Right kidney (tissue), 1 donor: ENCODE measurements around the gene SOX18.

Experiments used
- DNase-seq: peaks from one replicate; pipeline ENCODE4 v3.0.0-alpha.2; 2016

Gene SOX18

DNA sequence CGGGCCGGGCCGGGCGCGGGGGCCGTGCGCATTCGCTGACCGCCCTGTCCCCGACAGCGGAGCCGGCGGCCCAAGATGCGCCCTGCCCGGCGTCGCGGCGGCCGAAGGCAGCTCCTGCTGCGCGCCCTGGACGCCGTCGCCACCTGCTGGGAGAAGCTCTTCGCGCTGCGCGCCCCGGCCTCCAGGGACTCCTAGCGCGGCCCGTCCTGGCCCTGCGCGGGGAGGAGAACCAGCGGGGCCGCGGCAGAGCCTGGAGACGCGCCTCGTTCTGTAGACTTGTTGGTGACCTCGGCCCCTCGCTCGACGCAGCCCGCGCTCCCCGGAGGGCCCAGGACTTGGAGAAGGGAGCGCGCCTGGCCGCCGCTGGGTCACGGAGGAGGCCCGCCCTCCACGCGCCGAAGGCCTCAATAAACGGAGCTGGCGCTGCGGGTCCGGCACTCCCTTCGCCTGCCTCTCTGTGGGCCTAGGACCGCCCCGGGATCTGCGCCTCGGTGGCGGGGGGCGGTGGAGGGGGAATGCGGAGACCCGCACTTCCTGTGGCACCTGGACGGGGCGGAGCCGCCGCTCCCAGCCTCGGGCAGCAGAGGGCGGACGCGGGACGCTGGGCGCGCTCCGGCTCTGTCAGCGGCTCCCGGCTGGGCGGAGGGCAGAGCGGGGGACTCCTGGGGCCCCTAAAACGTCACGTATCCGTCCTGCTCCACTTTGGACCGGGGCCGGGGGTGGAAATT is 10.7 kb downstream of the SOX18 start:
- DNase-seq = peak; percentile 89

DNA sequence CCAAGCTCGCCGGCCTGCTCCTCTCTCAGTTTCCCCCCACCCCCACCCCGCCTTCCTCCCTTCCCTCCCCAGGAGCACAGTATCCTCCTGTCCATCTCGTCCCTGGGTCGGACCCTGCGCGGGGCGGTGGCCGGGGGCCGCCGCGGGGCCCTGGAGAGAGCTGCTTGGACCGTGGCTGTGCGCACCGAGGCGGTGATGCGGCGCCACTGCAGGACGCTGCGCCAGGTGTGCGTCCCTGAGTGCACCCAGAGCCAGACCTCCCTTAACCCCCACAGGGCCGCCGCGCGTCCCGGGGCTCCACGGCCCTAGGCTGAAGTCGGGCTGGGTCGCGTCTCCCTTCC is 11.2 kb downstream of the SOX18 start:
- DNase-seq = no peak

DNA sequence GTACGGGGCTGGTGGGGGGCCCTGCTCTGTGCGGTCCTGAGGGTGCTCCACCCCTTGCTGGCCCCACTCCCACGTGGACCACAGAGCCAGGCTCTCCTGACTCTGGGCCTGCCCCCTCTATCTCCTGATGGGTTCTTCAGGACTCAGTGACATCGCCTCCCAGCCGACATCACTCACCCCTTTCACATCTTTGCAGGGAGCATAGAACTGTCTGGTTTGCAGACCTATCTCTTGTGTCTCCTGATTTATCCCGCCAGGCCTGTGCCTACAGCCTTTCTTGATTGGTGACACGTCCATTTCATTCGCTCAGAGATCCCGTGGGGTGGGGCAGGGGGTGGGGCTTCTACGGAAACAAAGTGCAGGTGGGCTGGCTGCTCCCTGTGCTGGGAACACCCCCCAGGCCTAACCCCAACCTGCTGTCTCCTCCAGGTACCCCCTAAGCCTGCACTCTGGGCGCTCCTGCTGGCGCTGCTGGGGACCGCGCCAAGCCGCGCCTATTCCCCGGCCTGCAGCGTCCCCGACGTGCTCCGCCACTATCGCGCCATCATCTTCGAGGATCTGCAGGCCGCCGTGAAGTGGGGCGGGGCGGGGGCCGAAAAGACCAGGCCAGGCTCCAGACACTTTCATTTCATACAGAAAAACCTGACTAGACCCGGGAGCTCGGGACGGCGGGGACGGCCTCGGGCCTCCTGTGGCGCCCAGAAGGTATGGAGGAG is 11.8 kb downstream of the SOX18 start:
- DNase-seq = no peak

DNA sequence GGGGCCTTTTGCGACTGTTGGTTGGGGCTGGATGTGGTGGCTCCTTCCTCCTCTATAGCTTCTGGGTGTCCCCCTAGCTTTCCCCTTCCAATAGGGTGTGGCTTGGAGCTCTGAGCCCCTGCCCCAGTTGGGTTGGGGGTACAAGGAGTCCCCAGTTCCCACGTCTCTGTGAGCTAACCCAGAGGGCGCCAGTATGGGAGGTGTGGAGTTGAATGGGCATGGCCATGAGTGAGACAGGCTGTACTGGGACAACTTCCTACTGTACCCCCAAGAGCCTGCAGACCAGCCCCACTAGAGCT is 12.3 kb downstream of the SOX18 start:
- no peak for DNase-seq

DNA sequence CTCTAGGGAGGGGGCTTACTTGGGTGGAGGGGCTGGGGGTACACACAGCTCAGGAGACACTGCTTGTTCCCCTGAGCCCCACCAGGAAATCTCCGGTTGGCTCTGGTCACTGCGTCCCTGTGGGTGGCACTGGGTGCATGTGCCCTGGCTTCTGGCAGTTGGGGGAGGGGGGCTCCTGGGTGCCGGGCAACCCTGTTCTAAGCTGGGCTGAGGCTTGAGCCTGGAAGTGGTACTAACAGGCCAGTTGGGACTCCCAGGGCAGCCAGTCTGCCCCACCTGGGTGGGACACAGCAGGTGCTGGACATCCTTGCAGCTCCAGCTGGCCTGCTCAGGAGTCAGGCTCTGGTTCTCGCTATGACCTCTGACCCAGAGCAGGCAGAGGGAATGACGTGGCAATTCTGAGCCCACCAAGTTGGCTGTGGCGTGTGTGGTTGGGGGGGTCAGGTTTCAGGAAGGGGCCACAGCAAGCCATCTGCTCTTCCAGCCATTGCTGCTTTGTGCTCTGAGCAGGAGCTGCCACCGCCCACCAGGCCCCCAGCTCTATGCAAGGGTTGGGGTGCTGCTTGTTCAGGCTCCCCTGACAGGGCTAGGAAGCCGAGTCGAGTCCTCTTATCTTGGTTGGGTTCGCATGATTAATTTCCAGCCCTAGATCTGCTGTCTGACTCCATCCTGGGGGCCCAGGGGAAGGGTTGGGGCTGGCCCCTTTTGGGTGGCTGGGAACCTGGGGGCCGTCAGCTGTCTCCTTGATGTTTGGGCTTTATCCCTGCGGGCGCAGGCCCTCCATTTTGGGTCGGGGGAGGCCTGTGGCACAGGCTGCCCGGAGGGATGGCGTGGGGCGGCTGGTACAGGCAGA is 12.9 kb downstream of the SOX18 start:
- DNase-seq = no peak

DNA sequence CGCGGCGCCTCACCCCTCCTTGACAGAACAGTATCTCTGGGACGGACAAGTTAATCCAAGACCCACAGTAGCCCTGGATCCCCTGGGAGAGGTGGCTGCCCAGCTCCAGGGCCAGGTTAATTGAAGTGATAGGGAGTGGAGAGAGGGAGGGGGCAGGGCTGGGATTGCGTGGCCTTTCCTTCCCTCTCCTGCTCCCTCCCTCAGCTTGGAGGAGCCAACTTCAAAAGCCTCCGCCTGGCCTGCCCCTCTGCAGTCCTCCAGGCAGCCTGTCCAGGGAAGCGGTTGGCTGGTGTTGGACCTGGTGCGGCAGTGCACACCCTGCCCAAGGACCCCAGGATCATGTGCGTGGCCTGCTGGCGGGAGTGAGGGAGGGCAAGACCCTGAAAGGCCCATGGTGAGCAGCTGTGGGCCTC is 13.5 kb downstream of the SOX18 start, which contains the start of gene C20orf204:
Gene C20orf204 (plus strand): TSS at position 250 of the 413 bp plus-strand sequence. CDS start 142 bp downstream, at position 392.
- DNase-seq = no peak

DNA sequence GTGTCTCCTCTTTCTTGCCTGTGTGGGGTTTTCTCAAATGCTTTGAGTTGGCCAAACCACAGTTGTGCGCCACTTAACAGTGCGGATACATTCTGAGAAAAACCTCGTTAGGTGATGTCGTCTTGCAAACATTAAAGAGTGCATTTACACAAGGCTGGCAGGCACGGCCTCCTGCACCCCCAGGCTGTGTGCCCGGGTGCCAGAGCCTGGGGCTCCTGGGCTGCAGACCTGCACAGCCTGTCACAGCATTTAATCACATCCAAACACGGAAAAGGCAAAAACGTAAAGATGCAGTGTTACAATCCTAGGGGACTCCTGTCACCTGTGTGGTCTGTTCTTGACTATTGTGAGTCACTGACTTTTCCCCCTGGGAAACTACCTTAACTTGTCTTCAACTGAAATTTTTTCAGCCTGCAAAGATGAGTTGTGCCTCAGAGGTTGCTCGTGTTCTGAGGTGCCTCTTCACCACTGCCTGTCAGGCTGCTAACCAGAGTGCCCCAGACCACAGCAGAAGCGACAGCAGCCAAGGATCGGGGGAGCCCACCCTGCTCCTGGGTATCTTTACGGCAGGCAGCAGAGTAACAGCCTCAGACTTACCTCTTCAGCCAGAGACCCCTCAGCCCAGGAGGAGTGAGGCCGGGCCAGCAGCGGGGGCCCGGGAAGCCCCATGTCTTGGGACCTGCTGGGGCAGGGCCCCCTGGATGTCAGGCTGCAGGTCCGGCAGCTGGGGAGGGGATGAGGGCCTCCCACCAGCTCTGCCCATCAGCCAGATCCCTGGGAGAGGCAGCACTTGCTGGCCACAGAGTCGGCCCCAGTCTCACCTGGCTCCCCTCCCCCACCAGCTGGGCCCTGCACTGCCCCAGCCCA is 14.1 kb downstream of the SOX18 start:
- DNase-seq = no peak

DNA sequence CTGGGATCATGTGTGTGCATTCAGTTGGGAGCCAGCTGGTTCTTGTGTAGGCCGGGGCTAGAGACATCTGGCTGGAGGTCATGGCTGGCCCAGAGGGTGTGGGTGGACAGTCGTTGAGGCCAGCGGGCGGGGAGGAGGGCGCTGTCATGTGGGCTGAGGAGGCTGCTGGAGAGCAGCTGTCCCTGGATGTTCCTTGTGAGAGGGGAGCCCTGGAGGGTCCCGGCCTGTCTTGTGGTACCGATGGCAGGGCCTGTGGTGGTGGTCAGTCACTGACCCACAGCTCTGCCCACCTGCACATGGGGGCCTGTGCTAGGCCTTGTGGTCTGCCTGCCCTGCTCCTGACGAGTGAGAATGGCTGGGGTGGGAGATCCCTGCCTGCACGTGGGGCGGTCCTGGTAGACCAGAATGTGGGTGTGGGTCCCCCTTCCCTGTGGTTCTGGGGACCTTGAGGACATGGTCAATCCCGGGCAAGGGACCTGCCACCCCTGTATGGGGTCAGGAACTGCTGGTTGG is 15.4 kb downstream of the SOX18 start:
- no peak for DNase-seq

DNA sequence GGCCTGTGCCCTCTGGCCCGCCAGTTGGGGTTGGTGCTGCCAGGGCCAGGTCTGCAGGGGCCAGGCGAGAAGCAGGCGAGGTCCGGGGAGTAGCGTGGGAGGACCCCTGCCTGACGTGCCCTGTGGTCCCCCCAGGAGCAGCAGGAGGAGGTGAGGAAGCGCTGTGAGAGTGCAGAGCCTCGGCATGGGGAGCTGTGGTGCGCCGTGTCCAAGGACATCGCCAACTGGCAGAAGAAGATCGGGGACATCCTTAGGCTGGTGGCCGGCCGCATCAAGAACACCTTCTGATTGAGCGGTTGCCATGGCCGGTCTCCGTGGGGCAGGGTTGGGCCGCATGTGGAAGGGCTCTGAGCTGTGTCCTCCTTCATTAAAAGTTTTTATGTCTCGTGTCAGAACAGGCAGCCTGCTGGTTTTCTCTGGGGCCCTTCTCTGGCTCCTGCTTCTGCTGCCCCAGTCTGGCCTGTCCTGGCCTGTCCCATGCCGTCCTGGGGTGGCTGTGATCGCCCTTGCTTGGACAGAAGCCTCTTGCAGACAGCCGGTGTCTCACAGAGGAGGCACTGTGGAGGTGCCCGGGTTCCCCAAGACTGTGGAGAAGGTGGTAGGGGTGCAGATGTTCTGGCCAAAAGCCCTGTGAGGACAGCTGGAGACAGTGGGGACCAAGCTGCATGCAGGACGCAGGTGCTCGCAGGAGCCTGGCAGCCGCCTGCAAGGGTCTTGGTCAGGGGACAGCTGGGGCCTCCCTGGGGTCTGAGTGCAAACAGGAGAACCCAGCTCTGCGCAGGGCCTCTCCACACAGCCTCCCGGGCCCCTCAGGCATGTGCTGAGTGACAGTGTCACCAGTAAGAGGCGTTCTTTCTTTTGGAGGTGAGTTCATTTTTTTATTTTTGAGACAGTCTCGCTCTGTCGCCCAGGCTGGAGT is 16.5 kb downstream of the SOX18 start:
- no peak for DNase-seq

DNA sequence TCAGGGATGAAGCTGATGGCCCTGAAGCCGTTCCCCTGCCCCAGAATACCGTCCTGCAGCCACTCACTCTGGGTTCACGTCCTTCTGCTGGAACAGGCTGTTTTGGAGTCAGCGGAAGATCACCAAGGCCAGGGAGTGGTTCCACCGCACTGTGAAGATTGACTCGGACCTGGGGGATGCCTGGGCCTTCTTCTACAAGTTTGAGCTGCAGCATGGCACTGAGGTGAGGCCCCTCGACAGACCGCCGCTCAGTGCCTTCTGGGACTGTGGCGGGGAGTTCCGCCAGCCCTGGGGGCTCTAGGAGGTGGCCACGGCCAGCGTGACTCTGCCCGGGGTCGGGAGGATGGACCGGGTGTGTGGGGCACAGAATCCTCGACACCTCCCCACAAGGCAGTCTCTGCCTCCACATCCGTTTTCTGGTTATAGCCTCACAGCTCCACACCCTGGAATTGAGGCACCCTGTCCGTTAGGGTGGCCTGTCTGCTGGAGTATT is 17.6 kb downstream of the SOX18 start:
- no peak for DNase-seq

DNA sequence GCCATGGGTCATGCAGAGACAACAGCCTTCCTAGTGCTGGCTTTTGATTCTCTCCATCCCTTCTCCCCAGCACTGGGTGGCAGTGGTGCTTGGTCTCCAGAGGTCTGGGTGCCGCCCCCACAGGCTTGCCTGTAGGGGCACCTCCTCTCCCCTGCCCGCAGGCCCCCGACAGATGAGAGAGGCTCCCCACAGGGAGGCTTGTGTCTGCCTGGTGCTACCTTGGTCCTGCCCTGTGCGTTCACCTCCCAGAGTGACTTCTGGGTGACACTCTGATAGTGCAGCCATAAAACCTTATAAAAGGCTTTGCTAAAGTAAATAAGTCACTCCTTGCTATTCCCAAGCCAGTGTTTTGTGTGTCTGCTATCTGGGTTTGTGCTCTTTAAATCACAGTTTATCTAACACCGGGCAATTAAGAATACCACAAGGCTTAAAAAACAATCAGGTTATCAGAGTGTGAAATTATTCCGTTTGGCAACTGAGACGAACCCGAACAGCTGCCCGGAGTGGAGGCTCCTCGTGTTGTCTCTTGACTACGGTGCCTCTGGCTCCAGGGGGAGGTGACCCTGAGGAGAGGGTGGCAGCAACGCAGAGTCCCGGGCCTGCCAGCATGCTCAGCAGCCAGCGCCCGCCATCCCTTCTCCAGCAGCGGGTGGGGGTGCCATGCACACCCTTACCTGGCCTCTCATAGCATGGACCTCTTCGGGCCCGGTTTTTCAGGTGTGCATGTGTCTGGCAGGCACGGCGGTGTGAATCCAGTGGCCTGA is 18.9 kb downstream of the SOX18 start:
- no peak for DNase-seq

DNA sequence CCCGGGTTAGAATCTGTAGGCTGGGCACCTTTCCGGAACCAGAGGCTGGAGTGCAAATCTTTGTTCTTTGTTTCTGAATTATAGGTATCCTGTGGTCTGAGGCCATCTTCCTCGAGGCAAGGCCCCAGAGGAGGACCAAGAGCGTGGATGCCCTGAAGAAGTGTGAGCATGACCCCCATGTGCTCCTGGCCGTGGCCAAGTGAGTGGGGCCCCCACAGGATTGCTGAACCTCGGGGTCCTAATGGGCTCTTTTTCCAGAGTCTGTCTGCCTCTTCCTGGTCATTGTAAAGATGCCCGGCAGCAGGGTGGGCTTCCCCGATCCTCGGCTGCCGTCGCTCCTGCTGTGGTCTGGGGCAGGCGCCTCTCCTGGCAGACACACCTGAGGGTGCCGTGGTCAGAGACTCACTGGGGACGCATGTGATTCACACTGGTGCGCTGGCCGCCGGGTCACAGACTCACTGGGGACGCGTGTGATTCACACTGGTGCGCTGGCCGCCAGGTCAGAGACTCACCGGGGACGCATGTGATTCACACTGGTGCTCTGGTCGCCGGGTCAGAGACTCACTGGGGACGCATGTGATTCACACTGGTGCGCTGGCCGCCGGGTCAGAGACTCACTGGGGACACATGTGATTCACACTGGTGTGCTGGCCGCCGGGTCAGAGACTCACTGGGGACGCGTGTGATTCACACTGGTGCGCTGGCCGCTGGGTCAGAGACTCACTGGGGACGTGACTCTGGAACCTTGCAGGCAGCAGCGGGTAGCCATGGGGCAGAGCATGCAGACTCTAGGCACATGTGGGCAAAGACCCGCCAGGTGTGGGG is 19.9 kb downstream of the SOX18 start:
- no peak for DNase-seq

DNA sequence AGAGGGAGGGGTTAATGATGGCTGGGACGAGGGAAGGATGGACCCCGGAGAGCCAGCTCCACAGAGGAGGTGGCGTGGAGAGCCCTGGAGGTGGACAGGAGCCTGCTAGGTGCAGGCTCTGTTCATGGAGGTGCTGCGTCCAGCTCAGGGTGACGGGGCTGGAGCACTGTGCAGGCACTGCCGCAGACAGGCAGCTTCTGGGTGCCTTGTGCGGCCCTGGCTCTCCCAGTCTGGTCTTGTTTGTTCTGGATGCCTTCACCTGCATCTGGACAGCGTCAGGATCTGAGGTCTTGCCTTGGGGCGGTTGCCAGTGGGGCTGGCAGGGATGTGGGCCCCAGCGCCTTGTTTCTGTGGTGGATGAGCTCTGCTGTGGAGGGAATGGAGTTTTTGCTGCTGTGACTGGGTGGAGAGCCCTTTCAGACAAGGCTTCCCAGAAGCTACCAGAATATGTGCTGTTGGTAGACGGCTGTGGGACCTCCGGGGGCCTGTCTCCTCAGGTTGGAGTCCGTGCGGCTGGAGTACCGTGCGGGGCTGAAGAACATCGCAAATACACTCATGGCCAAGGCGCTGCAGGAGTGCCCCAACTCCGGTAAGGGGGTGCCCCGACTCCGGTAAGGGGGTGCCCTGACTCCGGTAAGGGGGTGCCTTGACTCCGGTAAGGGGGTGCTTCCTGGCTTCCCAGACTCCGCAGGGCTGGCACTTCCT is 21.3 kb downstream of the SOX18 start:
- DNase-seq = no peak

DNA sequence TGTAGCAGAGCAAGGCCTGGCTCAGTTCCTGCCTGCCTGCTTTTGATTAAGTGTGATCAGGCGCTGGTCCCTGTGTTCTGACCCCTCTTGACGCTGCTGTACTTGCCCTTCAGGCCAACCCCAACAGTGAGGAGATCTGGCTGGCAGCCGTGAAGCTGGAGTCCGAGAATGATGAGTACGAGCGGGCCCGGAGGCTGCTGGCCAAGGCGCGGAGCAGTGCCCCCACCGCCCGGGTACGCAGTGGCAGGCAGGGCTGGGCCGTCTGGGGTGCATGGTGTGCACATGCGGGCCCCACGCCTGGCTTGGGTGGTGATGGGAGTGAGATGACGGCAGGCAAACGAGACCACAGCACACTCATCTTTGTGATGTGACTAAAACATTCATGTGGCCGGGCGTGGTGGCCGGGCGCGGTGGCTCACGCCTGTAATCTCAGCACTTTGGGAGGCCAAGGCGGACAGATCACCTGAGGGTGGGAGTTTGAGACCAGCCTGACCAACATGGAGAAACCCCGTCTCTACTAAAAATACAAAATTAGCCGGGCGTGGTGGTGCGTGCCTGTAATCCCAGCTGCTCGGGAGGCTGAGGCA is 23.5 kb downstream of the SOX18 start:
- DNase-seq = no peak

DNA sequence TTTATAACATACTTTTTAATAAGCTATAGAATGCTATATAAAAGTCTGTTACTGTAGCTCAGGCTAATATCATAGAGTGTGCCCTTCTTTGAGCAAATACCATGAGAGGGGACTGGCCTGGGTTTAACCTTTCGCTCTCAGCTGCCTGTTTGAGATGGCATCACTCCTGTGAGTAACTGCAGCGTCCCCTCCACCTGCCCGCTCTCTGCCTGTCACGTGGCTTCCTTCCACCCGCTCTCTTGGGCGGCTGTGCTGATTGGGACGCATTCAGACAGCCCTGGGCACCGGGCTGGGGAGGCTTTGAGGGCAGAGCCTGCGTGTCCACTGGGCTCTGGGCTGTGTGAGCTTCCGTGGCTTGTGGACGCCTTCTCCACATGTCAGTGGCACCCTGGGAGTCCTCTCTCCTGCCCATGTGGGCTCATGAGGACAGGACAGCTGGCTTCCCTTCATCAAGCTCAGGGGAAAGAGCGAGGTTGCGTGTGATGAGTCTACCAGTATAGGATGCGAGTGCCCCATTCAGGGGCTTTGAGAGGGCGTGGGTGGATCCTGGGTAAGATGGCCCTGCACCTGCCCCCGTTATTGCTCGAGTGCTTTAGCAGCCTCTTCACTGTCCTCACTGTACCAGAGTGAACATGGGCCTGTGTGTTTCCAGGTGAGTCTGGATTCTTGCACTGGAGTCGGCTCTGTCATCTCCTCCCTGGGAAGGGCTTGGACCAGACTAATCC is 24.2 kb downstream of the SOX18 start:
- DNase-seq = no peak

DNA sequence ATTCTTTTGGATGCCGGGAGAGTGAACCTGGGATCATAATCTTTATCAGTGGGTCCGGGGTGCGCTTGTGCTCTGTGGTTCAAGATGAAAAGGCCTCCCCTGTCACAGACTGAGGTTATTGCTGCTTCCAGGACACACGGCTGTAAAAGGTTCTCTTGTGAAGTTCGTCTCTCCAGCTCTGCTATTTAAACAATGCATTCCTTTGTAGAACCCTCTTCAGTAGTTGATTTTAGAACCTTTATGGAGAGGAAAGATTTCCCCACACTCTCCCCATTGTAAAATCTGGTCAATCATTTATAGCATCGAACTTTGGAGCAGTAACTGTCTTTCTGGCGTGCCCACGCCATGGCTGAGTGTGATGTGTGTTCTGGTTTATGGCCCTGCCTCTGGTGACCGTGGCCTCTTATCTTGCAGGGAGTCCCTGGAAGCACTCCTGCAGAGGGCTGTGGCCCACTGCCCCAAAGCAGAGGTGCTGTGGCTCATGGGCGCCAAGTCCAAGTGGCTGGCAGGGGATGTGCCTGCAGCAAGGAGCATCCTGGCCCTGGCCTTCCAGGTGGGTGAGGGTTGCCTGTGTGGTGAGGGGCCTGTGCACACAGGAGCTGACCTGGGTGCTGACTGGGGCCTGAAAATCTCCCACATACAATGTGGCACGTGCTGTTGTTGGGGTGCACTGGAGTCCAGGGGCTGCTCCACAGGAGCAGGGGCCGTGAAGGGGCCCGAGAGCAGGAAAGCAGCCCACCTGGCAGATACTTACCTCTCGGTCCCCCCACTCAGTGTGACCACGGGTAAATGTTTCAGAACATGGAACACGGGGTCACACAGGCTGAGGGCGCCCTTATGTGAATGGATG is 25.1 kb downstream of the SOX18 start:
- no peak for DNase-seq
